ENCODE results near the gene NEK10. TPM values are rescaled to one million over a fixed set of nuclear protein-coding genes. Genes with fewer than 3 reads are reported as not detected.
A peak's percentile ranks its signal among the peaks of the same experiment; 100 is the strongest.

NEK10 gene
- total RNA-seq, 1 experiment from 2014 or later = 1.2 TPM

DNA sequence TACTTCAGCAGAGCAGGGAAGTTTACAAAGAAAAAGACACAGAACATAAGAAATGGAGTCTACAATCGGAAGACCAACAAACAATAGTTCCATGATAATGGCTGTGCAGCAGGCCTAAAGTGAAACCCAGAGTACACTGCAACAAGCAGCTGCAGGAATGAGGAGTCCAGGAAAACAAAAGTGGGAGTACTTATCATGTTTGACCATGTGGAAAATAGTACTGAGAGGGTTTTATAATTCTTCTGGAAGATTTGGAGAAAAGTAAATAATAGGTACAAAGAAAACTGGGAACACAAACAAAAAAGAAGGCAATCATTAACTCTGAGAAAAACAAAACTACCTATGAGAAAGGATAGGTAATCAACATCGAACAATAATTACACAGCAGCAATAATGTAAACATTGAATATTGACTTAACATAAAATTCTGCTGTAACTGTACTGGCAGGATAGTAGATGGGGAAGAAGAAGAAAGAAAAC, 87.5 kb downstream of the NEK10 start:
- Histone ChIP-seq H3K9me2 (ENCODE audit: insufficient read depth) (no peaks in the 10 kb centered on the region), H3K4me3 (replicated peaks in 1 of 2; ENCODE audit: low read depth in 1 of 2, low read length in 2 of 2) (no peak overlapping the region), H3K9me3 (ENCODE audit: control insufficient read depth in 1 of 2, insufficient read depth in 1 of 2, low read depth in 1 of 2, low read length in 2 of 2) (no peaks in the 10 kb centered on the region), H3K4me2 (ENCODE audit: low read length) (no peak overlapping the region), H4K20me1 (ENCODE audit: insufficient read depth) (no peaks in the 10 kb centered on the region), H3K4me1 (ENCODE audit: control insufficient read depth in 1 of 2, insufficient read depth in 2 of 2, low read length in 2 of 2) (no peaks in the 10 kb centered on the region), H3K79me2 (ENCODE audit: insufficient read depth, low read length) (no peaks in the 10 kb centered on the region), H3K27ac (ENCODE audit: low read depth, low read length) (no peak overlapping the region), H2AFZ (ENCODE audit: low read depth, low read length, poor library complexity, severe bottlenecking) (no peak overlapping the region), H3K9ac (ENCODE audit: low read length) (no peak overlapping the region), H3K27me3 (ENCODE audit: insufficient read depth, low read length) (no peaks in the 10 kb centered on the region), H3K36me3 (ENCODE audit: control insufficient read depth in 1 of 2, insufficient read depth in 2 of 2, low read length in 2 of 2) (no peaks in the 10 kb centered on the region)
- POLR2A ChIA-PET = no interaction called here
- ATAC-seq (no peak), DNase-seq (ENCODE audit: low read depth, low spot score) (no peak)
- CTCF ChIA-PET = interaction anchor here (1.4 kb wide), 1 partner anchor 400 kb away, joined by 3 read pairs; no protein-coding TSS in a partner anchor
- RAD21 ChIA-PET (ENCODE audit: low non-redundant PET in 1 of 2, low total read pairs in 2 of 2, uncharacterized antibody in 2 of 2, unreplicated experiment in 2 of 2) = no interaction called here
- BruUV-seq (replicated peaks) = no TSS peak
- intact Hi-C loops (cut with micrococcal nuclease) = no loop called here
- TF ChIP-seq TCF7L2 (IDR thresholded peaks at IDR 0.05; ENCODE audit: borderline replicate concordance, extremely low read depth, insufficient read depth, insufficient read length) (no peak), EZH2phosphoT487 (IDR thresholded peaks at IDR 0.05; ENCODE audit: borderline replicate concordance) (no peak), CEBPB (IDR thresholded peaks at IDR 0.05; ENCODE audit: low read depth) (no peak), POLR2AphosphoS5 (IDR thresholded peaks at IDR 0.05; ENCODE audit: low read depth, low read length) (no peak)

DNA sequence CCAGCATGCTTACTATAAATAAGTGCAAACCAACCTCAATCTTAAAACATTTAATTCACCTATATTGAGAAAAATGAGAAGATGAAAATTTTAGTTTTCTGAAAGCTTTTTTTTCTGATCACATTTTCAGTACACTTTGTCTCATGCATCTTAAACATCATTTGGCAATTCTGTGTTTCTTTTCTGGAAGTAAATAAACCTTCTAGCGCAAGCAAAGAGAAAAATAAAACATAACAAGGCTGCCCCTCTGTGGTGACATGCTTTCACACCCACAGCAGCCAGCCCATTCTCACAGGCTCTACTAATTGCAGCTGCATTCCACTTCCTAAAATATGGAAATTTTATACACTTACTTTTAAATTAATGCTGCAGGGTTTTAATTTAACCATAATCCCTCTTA, 90.1 kb downstream of the NEK10 start:
- CTCF ChIA-PET = no interaction called here
- no TSS peak for BruUV-seq (replicated peaks)
- no peak for TF ChIP-seq TCF7L2 (IDR thresholded peaks at IDR 0.05; ENCODE audit: borderline replicate concordance, extremely low read depth, insufficient read depth, insufficient read length)
- TF ChIP-seq, protein P1, sequence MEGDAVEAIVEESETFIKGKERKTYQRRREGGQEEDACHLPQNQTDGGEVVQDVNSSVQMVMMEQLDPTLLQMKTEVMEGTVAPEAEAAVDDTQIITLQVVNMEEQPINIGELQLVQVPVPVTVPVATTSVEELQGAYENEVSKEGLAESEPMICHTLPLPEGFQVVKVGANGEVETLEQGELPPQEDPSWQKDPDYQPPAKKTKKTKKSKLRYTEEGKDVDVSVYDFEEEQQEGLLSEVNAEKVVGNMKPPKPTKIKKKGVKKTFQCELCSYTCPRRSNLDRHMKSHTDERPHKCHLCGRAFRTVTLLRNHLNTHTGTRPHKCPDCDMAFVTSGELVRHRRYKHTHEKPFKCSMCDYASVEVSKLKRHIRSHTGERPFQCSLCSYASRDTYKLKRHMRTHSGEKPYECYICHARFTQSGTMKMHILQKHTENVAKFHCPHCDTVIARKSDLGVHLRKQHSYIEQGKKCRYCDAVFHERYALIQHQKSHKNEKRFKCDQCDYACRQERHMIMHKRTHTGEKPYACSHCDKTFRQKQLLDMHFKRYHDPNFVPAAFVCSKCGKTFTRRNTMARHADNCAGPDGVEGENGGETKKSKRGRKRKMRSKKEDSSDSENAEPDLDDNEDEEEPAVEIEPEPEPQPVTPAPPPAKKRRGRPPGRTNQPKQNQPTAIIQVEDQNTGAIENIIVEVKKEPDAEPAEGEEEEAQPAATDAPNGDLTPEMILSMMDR (IDR thresholded peaks at IDR 0.05 in 2 of 3, conservative IDR thresholded peaks at IDR 0.05 in 1 of 3; ENCODE audit: borderline replicate concordance in 1 of 3, insufficient read depth in 1 of 3, low read depth in 2 of 3, low read length in 2 of 3) = peak; percentile 27 to 46 (median 36); a peak in 5 of 6 replicates
- no peak for TF ChIP-seq POLR2AphosphoS5 (IDR thresholded peaks at IDR 0.05; ENCODE audit: low read depth, low read length)
- TF ChIP-seq, protein P2, sequence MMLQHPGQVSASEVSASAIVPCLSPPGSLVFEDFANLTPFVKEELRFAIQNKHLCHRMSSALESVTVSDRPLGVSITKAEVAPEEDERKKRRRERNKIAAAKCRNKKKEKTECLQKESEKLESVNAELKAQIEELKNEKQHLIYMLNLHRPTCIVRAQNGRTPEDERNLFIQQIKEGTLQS (IDR thresholded peaks at IDR 0.05) = no peak
- no peak for TF ChIP-seq ZNF274 (IDR thresholded peaks at IDR 0.05; ENCODE audit: low read depth, low read length)
- no peak for TF ChIP-seq ZBTB33 (IDR thresholded peaks at IDR 0.05; ENCODE audit: extremely low read depth, insufficient replicate concordance, low read length)
- no peak for TF ChIP-seq FOSL1 (IDR thresholded peaks at IDR 0.05; ENCODE audit: low read depth)
- TF ChIP-seq POLR2A (IDR thresholded peaks at IDR 0.05; ENCODE audit: borderline replicate concordance, extremely low read depth, insufficient read depth, insufficient read length) = no peak
- TF ChIP-seq JUND (IDR thresholded peaks at IDR 0.05) = no peak
- TF ChIP-seq EZH2phosphoT487 (IDR thresholded peaks at IDR 0.05; ENCODE audit: borderline replicate concordance) = no peak
- TF ChIP-seq ELF1 (IDR thresholded peaks at IDR 0.05; ENCODE audit: borderline replicate concordance, low read depth) = no peak
- peak; percentile 56 for TF ChIP-seq RAD21 (IDR thresholded peaks at IDR 0.05; ENCODE audit: low read depth)
- no peak for TF ChIP-seq EGR1 (IDR thresholded peaks at IDR 0.05; ENCODE audit: low read depth)
- TF ChIP-seq, protein P3, sequence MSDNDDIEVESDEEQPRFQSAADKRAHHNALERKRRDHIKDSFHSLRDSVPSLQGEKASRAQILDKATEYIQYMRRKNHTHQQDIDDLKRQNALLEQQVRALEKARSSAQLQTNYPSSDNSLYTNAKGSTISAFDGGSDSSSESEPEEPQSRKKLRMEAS (IDR thresholded peaks at IDR 0.05) = no peak

More for the DNA sequence above, 90.1 kb downstream of the NEK10 start:
- Histone ChIP-seq H2AFZ (ENCODE audit: low read depth, low read length, poor library complexity, severe bottlenecking) (no peak overlapping the region), H3K9ac (ENCODE audit: low read length) (no peak overlapping the region), H3K27me3 (ENCODE audit: insufficient read depth, low read length) (no peaks in the 10 kb centered on the region), H3K9me3 (ENCODE audit: control insufficient read depth in 1 of 2, insufficient read depth in 1 of 2, low read depth in 1 of 2, low read length in 2 of 2) (no peaks in the 10 kb centered on the region), H3K4me2 (ENCODE audit: low read length) (no peak overlapping the region), H3K36me3 (ENCODE audit: control insufficient read depth in 1 of 2, insufficient read depth in 2 of 2, low read length in 2 of 2) (no peaks in the 10 kb centered on the region), H3K27ac (ENCODE audit: low read depth, low read length) (no peak overlapping the region), H3K9me2 (ENCODE audit: insufficient read depth) (no peaks in the 10 kb centered on the region), H3K79me2 (ENCODE audit: insufficient read depth, low read length) (no peaks in the 10 kb centered on the region), H3K4me1 (ENCODE audit: control insufficient read depth in 1 of 2, insufficient read depth in 2 of 2, low read length in 2 of 2) (no peaks in the 10 kb centered on the region), H3K4me3 (replicated peaks in 1 of 2; ENCODE audit: low read depth in 1 of 2, low read length in 2 of 2) (no peak overlapping the region), H4K20me1 (ENCODE audit: insufficient read depth) (no peaks in the 10 kb centered on the region)
- DNase-seq (ENCODE audit: low read depth, low spot score) (no peak), ATAC-seq (0 out of 2 replicates have a peak, but pooled peaks have one; percentile 50)
- ChIA-PET RAD21 (ENCODE audit: low non-redundant PET in 1 of 2, low total read pairs in 2 of 2, uncharacterized antibody in 2 of 2, unreplicated experiment in 2 of 2) (interaction anchor here in 1 of 2 experiments (0.9 kb wide), 1 partner anchor 145 kb away, joined by 3 read pairs; no protein-coding TSS in a partner anchor), POLR2A (no interaction called here)
- intact Hi-C loops (cut with micrococcal nuclease) = loop anchor here (1.0 kb wide), 1 partner anchor 145 kb away; no protein-coding TSS in a partner anchor
